HCT116 (cell line): Measurements from ENCODE around the gene MRPL44.

Source experiments
- EZH2 ChIP-seq: fragments of 200-600 bp; sonication (generic); IDR thresholded peaks from 2 replicates; pipeline ENCODE4 v1.6.1; 2017; ENCODE audit warnings: antibody characterized with exemption, mixed run types
- EZH2phosphoT487 ChIP-seq: fragments of 200-600 bp; IDR thresholded peaks from 2 replicates; pipeline ENCODE4 v1.6.1; 2018; ENCODE audit warnings: antibody characterized with exemption, borderline replicate concordance
- JUND ChIP-seq: IDR thresholded peaks from 2 replicates; pipeline ENCODE4 v1.6.1; 2012
- MAX ChIP-seq: IDR thresholded peaks from 2 replicates; pipeline ENCODE4 v1.6.1; 2012
- TF ChIP-seq, protein P1 (sequence below), 3 experiments: fragments of 200-600 bp in 1 of 3; sonication (generic) in 1 of 3; IDR thresholded peaks in 2 of 3; conservative IDR thresholded peaks in 1 of 3; 2 replicates each; pipeline ENCODE4 v1.5.1; 2012 to 2017; ENCODE audit warnings: low read depth in 2 of 3, low read length in 2 of 3, antibody characterized with exemption in 1 of 3, borderline replicate concordance in 1 of 3, control low read depth in 1 of 3, mild to moderate bottlenecking in 1 of 3, mixed read lengths in 1 of 3, mixed run types in 1 of 3, moderate library complexity in 1 of 3; ENCODE audit not compliant: insufficient read depth in 1 of 3

DNA sequence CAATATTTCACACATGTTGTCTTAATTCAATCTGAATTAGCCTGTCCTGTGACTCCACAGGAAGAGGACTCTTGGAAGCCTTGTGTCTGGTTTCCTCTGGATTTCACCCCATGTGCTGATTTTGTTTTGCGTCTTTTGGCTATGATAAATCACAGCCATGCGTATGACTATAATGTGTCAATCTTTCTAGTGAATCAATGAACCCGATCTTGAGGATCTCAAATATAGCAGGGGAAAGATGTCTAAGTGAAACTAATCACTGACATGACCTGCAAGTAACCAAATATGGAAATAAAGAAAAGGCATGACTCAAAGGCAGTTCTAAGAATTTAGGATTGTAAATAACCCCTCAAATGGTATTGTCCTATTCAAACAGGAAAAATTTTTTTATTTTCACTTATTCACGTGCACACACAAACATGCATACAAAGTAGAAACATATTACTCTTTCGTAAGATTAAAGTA, 20.4 kb upstream of the MRPL44 start:
- TF ChIP-seq MAX, result no peak
- no peak for TF ChIP-seq EZH2phosphoT487
- TF ChIP-seq, protein P1, sequence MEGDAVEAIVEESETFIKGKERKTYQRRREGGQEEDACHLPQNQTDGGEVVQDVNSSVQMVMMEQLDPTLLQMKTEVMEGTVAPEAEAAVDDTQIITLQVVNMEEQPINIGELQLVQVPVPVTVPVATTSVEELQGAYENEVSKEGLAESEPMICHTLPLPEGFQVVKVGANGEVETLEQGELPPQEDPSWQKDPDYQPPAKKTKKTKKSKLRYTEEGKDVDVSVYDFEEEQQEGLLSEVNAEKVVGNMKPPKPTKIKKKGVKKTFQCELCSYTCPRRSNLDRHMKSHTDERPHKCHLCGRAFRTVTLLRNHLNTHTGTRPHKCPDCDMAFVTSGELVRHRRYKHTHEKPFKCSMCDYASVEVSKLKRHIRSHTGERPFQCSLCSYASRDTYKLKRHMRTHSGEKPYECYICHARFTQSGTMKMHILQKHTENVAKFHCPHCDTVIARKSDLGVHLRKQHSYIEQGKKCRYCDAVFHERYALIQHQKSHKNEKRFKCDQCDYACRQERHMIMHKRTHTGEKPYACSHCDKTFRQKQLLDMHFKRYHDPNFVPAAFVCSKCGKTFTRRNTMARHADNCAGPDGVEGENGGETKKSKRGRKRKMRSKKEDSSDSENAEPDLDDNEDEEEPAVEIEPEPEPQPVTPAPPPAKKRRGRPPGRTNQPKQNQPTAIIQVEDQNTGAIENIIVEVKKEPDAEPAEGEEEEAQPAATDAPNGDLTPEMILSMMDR (IDR thresholded peaks at IDR 0.05 in 2 of 3, conservative IDR thresholded peaks at IDR 0.05 in 1 of 3; ENCODE audit: borderline replicate concordance in 1 of 3, insufficient read depth in 1 of 3, low read depth in 2 of 3, low read length in 2 of 3), result no peak
- TF ChIP-seq EZH2, result no peak
- no peak for TF ChIP-seq JUND
